NAMALWA (cell line): ENCODE measurements around the gene WSB2.
"Not testable (repeated sequence)": the region's sequence is repeated elsewhere in the genome, so short reads cannot be mapped to it uniquely, and the experiment has no call there.

Experiments used
- DNase-seq: peaks from one replicate; pipeline ENCODE4 v3.0.0-alpha.2; 2015; ENCODE audit warnings: low spot score

Gene WSB2

DNA sequence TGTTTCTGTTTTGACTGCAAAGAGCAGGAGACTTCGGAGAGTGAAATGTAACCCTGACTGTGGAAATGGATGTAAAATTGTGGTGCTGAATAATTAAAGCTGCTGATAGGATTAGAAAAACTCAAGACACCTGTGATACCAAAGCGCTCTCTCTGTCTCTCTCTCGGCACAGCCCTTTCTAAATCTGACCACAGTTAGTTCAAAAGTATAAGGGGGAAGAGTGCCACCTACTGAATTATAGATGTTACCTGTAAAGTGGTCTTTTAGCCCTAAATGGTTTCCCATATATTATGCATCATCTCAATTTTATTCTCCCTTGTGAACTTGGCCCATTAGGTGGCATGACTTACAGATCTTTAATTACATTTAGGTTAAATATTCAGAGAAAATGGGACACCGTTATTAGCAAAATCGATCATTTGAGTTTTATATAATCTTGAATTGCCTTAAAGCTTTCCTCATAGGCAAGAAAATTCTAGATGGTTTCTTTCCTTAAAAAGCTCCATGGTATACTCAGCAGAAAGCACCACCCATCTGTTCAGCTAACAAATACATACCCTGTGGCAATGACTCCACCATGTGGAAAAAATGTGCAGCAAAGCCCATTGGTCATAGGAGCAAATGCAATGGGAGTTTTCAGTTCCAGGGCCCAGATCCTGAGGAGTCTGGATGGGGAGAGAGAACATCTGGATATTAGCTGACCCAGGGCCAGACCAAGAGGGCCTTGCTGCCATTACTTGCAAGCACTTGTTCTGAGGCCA, 26.4 kb downstream of the WSB2 start:
- DNase-seq, result peak; percentile 14

- no peak for DNase-seq
These were observed 27.1 kb downstream of the WSB2 start for GRCh38 chr12:118033902-118034301.

GRCh38 chr12:118033323-118033722, 27.7 kb downstream of the WSB2 start:
- no peak for DNase-seq

GRCh38 chr12:118032188-118032587, 28.8 kb downstream of the WSB2 start:
- no peak for DNase-seq

- no peak for DNase-seq
These were observed 31.8 kb downstream of the WSB2 start for GRCh38 chr12:118029166-118029565.

GRCh38 chr12:118025168-118025567, 35.8 kb downstream of the WSB2 start:
- DNase-seq, result no peak

DNA sequence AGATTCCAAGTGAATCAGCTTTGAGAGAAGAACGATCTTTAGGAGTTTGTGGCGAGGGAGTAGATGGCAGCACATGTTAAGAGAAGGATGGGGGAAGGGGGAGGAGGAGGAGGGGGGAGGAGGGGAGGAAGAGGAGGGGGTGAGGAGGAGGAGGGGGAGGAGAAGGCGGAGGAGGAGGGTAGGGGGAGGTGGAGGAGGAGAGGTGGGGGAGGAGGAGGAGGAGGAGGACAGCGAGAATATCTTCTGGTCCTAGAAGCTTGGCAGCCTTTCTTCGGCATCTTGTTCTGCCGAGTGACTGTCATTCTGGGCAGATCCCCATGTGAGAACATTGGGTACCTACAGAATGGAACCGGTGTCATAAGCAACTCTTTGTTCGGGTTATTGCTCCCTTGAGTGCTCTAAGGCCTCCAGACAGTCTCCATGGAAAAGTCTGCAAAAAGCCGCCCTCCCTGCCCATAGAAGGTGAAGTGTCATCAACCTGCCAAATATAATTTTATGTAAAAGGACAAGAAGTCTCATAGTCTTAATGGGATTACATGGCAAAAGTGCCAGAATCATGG, 37.6 kb downstream of the WSB2 start:
- DNase-seq, result no peak

GRCh38 chr12:118022728-118023109, 38.3 kb downstream of the WSB2 start:
- DNase-seq, result no peak

GRCh38 chr12:118022097-118022727, 38.8 kb downstream of the WSB2 start:
- DNase-seq, result not testable (repeated sequence)

- DNase-seq, result no peak
These were observed 40.9 kb downstream of the WSB2 start for GRCh38 chr12:118020036-118020435.

- DNase-seq, result no peak
These were observed 43.1 kb downstream of the WSB2 start for GRCh38 chr12:118017926-118018325.

DNA sequence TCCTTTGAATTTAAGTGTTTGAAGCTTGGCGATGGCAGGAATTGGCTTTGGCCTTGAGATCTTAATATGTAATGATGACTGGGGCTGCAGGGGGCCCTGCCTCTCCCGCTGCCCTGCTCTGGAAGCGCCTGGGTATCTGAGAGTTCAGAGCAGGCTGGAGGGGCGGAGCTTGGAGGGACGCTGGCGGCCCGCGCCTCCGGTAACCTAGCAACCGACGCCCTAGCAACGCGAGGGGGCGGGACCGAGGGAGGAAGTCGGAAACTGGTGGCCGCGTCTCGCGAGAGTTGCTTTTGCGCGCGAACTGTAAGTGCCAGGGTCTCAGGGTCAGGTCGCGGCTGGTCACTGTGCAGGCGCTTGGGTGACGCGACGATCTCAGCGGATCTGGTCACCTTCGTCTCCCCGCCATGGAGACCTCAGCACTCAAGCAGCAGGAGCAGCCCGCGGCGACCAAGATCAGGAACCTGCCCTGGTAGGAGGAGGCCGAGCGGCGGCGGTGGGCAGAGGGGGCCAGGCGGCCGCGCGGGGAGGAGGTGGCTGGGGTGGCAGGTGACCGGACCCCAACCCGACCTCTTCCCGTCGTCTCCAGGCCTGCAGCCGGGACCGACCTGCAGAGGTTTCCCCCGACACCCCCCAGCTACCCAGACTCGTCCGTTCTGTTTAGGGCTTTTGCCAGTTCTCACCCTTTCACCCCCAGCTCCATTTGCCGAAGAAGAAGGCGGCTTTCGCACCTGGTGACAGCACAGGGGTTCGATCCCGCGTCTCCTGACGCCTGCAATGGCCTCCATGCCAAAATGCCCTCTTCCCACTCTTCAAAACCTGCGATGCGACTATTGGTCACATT, 44.3 kb downstream of the WSB2 start, which contains the start of gene RFC5:
Gene RFC5, plus strand, starts transcription at position 280 of the 841 bp plus-strand sequence. Its CDS starts 125 bp downstream, at position 405.
- peak; percentile 98 for DNase-seq

DNA sequence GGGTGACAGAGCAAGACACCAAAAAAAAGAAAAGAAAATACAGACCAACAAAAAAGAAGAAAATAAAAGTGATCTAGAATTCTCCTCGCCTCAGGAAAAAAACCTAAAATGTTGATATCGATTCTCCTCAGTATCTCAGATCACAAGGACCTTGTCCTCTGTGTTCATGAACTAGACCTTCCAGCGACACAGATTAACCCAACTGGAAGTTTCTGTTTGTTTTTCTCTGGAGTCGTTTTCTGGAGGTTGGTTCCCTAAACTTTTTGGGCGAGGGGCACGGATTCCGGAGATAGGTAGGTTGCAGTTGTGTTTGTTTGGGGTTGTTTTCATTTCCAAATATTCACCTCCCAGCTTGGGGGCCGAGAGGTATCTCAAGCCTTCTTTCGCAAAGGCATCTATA, 45.0 kb downstream of the WSB2 start:
- no peak for DNase-seq

- no peak for DNase-seq
These were observed 45.7 kb downstream of the WSB2 start for GRCh38 chr12:118015306-118015705.

GRCh38 chr12:118013283-118013682, 47.7 kb downstream of the WSB2 start:
- DNase-seq, result no peak

GRCh38 chr12:118011961-118012360, 49.0 kb downstream of the WSB2 start:
- DNase-seq, result no peak

DNA sequence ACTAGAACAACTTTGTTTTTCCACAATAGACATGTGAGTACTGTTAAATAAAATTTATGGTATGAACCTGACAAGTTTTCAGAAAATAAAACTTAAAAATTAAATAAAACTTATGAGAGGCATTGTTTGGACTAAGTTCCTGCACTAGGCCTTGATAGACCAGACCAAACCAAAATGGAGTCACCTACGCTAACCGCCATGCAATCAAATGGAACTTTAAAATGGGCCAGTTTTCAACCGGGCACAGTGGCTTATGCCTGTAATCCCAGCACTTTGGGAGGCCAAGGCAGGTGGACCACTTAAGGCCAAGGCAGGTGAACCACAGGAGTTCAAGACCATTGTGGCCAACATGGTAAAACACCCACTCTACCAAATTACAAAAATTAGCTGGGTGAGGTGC, 49.6 kb downstream of the WSB2 start:
- no peak for DNase-seq

GRCh38 chr12:118010903-118011302, 50.1 kb downstream of the WSB2 start:
- no peak for DNase-seq

DNA sequence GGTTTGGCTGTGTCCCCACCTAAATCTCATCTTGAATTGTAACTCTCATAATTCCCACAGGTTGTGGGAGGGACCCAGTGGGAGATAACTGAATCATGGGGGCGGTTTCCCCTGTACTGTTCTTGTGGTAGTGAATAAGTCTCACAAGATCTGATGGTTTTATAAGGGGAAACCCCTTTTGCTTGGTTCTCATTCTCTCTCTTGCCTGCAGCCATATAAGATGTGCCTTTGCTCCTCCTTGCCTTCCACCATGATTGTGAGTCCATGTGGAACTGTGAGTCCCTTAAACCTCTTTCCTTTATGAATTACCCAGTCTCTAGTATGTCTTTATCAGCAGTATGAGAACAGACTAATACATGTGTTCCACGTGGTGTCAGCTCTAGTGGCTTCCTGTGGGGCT, 61.2 kb downstream of the WSB2 start:
- DNase-seq, result not testable (repeated sequence)

GRCh38 chr12:117998719-117999118, 62.3 kb downstream of the WSB2 start:
- DNase-seq, result no peak

GRCh38 chr12:117994551-117995438, 66.2 kb downstream of the WSB2 start:
- DNase-seq, result no peak
